ENCODE results near the gene TMIGD2.
A peak's percentile ranks its signal among the peaks of the same experiment; 100 is the strongest.
"Not testable (repeated sequence)": the region's sequence is repeated elsewhere in the genome, so short reads cannot be mapped to it uniquely, and the experiment has no call there.

The TMIGD2 gene

GRCh38 chr19:4302243-4302640 lies at the start of gene TMIGD2:
Gene TMIGD2 (minus strand): TSS chr19:4302389. CDS start chr19:4302385, 4 bp downstream.
- DNase-seq: no peak

GRCh38 chr19:4350726-4351125 lies 48.5 kb upstream of the TMIGD2 start:
- DNase-seq: no peak

GRCh38 chr19:4350111-4350510 lies 47.9 kb upstream of the TMIGD2 start:
- no peak for DNase-seq

- DNase-seq: not testable (repeated sequence)
Observed at GRCh38 chr19:4349225-4349624, 47.0 kb upstream of the TMIGD2 start.

GRCh38 chr19:4347521-4347920 lies 45.3 kb upstream of the TMIGD2 start:
- DNase-seq: no peak

- no peak for DNase-seq
Observed at GRCh38 chr19:4346020-4346383, 43.8 kb upstream of the TMIGD2 start.

GRCh38 chr19:4345342-4346019 lies 43.3 kb upstream of the TMIGD2 start:
- no peak for DNase-seq

GRCh38 chr19:4343370-4344307 lies 41.5 kb upstream of the TMIGD2 start, which contains the start of gene MPND:
Gene MPND (plus strand): TSS chr19:4343562. CDS start chr19:4343594, 32 bp downstream.
- DNase-seq: peak; percentile 82

GRCh38 chr19:4342615-4343369 lies 40.6 kb upstream of the TMIGD2 start:
- DNase-seq: peak; percentile 100

- DNase-seq: no peak
Observed at GRCh38 chr19:4342314-4342614, 40.1 kb upstream of the TMIGD2 start.

- no peak for DNase-seq
Observed at GRCh38 chr19:4338441-4339355, 36.5 kb upstream of the TMIGD2 start, which contains the start of gene STAP2. Gene STAP2 (minus strand): TSS chr19:4338827. CDS start chr19:4338753, 74 bp downstream.

GRCh38 chr19:4337906-4338440 lies 35.8 kb upstream of the TMIGD2 start:
- no peak for DNase-seq

- DNase-seq: no peak
Observed at GRCh38 chr19:4334929-4335570, 32.9 kb upstream of the TMIGD2 start.

GRCh38 chr19:4329858-4330257 lies 27.7 kb upstream of the TMIGD2 start:
- DNase-seq: no peak

GRCh38 chr19:4328991-4329681 lies 26.9 kb upstream of the TMIGD2 start:
- not testable (repeated sequence) for DNase-seq

- DNase-seq: no peak
Observed at GRCh38 chr19:4328243-4328990, 26.2 kb upstream of the TMIGD2 start.

- no peak for DNase-seq
Observed at GRCh38 chr19:4327877-4328242, 25.7 kb upstream of the TMIGD2 start.

GRCh38 chr19:4327252-4327876 lies 25.2 kb upstream of the TMIGD2 start:
- no peak for DNase-seq

GRCh38 chr19:4326837-4327251 lies 24.7 kb upstream of the TMIGD2 start:
- no peak for DNase-seq

Data from COR-L47 (cell line).